GM12864 (cell line): ENCODE results near the gene HOXA1.

ENCODE experiments used
- DNase-seq: peaks from one replicate; pipeline ENCODE4 v3.0.0-alpha.2; 2011; ENCODE audit warnings: low read depth
- H3K4me3 ChIP-seq: 2 replicates; pipeline ENCODE4 v1.5.1; 2011; ENCODE audit warnings: mild to moderate bottlenecking, low read depth, low read length, control low read depth
- TF ChIP-seq, protein P1 (sequence below): IDR thresholded peaks from 2 replicates; pipeline ENCODE4 v1.5.1; 2011; ENCODE audit warnings: low read depth, mild to moderate bottlenecking, moderate library complexity, low read length, control low read depth, inconsistent platforms; ENCODE audit errors: missing control alignments

The HOXA1 gene

DNA sequence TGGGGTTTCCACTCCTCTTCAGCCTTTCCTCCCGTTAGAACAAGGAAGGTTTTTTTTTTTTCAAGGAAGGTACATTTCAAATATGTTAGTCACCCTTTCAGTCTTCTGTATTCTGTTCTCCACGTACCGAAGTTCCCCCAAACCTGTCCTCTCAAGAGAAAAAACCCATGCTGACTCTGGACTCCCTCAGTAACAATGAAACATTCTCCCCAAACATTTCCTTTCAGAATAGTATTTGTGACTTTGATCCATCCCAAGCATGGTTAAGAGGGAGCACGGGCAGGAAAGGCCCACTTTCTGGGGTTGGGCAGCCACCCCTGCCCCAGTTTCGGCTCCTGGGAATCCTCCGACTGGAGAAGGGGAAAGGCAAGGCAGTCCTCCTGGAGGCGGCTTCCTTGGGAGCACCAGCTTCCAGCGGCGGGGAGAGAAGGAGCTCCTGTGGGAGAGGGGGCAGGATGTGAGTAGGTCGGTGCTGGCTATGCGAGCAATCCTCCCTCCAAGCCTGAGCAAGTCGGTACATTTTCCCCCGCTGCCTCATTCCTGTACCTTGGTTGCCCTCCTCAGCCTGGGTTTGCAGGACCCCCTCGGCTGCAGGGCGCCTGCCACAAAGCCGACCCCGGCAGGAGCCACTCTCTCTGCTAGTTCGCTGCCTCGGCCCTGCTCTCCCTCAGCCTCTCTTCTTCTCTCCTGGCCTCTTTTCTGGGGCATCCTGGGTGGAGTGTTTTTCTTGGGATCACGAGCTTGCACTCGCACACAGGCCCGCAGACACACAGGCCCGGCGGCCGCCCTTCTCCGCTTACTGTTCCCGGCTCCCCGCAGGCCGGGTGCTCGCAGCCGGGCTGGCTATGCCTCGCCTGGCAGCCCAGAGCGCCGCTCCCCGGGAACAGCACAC is 2.1 kb upstream of the HOXA1 start:
- no peak for DNase-seq
- H3K4me3 ChIP-seq: no peak overlapping the region
- TF ChIP-seq, protein P1, sequence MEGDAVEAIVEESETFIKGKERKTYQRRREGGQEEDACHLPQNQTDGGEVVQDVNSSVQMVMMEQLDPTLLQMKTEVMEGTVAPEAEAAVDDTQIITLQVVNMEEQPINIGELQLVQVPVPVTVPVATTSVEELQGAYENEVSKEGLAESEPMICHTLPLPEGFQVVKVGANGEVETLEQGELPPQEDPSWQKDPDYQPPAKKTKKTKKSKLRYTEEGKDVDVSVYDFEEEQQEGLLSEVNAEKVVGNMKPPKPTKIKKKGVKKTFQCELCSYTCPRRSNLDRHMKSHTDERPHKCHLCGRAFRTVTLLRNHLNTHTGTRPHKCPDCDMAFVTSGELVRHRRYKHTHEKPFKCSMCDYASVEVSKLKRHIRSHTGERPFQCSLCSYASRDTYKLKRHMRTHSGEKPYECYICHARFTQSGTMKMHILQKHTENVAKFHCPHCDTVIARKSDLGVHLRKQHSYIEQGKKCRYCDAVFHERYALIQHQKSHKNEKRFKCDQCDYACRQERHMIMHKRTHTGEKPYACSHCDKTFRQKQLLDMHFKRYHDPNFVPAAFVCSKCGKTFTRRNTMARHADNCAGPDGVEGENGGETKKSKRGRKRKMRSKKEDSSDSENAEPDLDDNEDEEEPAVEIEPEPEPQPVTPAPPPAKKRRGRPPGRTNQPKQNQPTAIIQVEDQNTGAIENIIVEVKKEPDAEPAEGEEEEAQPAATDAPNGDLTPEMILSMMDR: no peak

DNA sequence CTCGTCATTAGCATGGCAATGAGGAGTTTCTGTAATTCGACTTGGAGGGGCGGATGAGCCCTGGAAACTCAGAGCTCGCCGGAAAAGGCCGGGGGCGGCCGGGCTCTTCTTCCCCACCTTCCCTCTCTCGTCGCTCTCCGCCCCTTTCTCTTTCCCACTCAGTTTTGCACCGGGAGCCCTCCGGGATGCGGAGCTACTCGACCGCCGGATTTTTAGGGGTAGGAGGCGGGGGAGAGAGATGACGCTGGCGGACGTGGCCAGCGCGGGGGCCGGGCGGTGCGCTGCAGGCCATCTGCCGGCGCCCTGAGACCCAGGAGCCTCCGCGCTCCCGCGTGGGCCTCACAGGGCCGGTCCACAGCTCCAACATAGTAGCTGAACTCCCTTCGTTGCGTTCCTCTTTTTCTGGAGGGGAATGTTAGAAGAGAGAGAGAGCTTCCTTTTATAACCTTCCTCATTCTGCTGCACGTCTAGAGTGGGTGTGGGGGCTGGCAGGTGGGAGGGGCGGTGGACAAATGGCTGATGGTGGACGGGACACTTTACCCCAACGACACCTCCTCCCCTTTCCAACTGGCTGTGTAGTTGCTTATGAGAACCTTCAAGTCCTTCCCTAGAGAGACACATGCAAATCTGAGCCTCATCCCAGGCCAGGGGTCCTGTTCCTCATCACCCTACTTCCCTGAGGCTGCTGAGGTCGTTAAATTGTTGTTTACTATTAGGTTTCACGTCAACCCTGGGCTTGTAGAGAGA is 1.1 kb upstream of the HOXA1 start:
- H3K4me3 ChIP-seq: peak overlapping the region; percentile 82
- no peak for DNase-seq
- TF ChIP-seq, protein P1: no peak

DNA sequence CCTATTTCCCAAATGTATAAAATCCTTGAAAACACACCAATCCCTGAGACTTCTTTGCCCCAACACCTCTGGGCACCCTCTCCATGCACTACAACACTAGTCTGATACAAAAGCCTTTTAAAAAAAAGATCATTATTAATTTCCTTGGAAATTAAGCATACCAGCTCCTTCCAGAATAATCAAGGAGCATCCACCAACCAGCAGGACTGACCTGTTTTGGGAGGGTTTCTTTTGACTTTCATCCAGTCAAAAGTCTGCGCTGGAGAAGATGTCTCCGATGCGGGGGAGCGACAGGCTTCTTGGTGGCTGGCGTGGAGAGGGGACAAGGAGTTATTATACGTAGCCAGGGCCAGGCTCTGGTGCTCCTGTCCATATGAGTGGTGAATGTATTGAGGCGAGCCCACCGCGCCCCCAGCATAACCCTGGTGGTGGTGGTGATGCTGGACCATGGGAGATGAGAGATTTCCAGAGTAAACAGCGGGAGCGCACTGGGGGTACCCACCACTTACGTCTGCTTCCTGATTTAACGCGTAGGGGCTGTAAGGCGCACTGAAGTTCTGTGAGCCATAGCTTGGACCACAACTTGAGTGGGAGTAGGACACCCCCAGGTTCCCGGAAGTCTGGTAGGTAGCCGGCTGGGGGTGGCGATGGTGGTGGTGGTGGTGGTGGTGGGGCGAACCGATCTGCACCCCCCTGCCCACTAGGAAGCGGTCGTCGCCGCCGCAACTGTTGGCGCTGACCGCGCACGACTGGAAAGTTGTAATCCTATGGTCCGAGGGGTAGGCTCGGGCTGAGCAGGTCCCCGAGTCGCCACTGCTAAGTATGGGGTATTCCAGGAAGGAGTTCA is 527 bp downstream of the HOXA1 start:
- DNase-seq: no peak
- H3K4me3 ChIP-seq: peak overlapping the region; percentile 82
- TF ChIP-seq, protein P1: no peak

DNA sequence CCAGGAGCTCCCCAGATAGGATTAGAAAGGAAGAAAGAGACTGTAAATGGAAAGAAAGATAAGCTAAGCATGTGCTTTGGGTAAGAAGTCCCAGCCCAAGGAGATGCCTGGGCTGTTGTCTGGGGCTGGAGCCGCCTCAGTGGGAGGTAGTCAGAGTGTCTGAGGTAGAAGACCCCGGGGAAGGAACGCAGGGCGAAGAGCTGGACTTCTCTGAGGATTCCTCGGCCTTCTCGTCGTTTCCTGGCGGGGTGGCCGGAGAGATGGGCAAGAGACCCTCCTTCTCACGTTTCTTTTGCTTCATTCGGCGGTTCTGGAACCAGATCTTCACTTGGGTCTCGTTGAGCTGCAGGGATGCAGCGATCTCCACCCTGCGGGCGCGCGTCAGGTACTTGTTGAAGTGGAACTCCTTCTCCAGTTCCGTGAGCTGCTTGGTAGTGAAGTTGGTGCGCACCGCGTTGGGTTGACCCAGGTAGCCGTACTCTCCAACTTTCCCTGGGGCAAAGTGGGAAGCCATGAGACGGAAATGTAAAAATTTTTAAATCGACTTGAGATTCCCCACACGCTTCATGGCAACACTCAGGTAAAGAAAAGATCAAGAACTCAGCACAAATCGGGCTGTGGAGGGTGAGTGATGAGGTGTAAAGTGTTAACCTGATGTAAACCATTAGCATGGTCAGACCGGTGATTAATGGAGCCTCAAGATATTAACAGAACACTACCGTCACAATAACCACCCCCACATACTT is 1.3 kb downstream of the HOXA1 start:
- DNase-seq: no peak
- no peak overlapping the region for H3K4me3 ChIP-seq
- TF ChIP-seq, protein P1: no peak

DNA sequence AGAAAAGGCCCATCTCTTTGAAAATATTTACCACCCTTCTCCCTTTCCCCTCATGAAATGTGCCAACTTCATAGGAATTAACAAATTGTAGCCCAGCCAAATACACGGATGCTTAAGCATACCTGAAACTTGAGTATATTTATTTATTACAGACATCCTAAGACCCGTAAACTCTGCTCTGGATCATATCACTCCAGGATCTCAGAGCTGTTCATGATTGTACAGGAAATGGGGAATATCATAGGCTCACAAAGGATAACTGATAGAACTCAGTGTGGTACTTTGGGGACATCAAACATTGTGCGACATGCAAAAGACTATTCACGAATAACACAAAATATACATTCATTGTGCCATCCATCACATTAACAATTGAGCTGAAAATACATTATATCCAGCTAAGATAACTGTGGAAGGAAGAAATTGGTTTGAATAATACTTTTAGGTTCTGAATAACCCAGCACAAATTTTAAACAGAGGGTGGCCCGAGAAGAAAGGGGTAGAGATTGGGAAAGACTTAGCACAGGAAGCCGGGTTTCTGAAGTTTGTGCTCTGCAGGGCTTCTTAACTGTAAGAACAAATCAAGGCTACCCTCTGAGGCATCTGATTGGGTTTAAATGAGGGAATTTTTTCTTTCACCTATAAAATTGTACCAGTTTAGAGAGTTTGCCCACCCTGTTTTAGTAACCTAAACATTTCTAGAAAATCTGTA is 2.5 kb downstream of the HOXA1 start:
- TF ChIP-seq, protein P1: no peak
- no peak for DNase-seq

DNA sequence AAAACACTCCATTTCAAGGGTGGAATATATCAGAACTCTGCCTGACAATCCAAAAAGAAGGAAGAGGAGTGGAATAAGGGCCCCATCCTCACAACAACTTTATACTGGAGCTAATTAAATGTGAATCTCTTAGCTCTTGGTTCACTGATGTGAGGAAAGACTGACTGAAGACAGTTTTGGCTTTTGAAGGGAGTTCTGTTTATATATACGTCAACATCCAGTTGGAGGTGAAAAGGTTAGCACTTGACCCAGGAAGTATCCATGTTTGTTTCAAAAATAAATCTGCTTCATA is 3.0 kb downstream of the HOXA1 start:
- no peak overlapping the region for H3K4me3 ChIP-seq
- TF ChIP-seq, protein P1: no peak
- no peak for DNase-seq

More for the DNA sequence above, 2.5 kb downstream of the HOXA1 start:
- H3K4me3 ChIP-seq: no peak overlapping the region
